ENCODE data around the gene PTCD2.
"Not testable (repeated sequence)": the region's sequence is repeated elsewhere in the genome, so short reads cannot be mapped to it uniquely, and the experiment has no call there.

The PTCD2 gene

GRCh38 chr5:72383726-72384125 is 63.6 kb downstream of the PTCD2 start:
- DNase-seq: no peak

GRCh38 chr5:72386639-72387038 is 66.5 kb downstream of the PTCD2 start:
- DNase-seq: no peak

GRCh38 chr5:72387985-72388384 is 67.8 kb downstream of the PTCD2 start:
- DNase-seq: no peak

- no peak for DNase-seq
Measured at GRCh38 chr5:72388646-72389045, 68.5 kb downstream of the PTCD2 start.

GRCh38 chr5:72390836-72391235 is 70.7 kb downstream of the PTCD2 start:
- no peak for DNase-seq

- no peak for DNase-seq
Measured at GRCh38 chr5:72392326-72392733, 72.2 kb downstream of the PTCD2 start.

- DNase-seq: no peak
Measured at GRCh38 chr5:72393052-72393451, 72.9 kb downstream of the PTCD2 start.

GRCh38 chr5:72394688-72395087 is 74.5 kb downstream of the PTCD2 start:
- DNase-seq: no peak

GRCh38 chr5:72397836-72398235 is 77.7 kb downstream of the PTCD2 start:
- DNase-seq: no peak

- no peak for DNase-seq
Measured at GRCh38 chr5:72400950-72401349, 80.8 kb downstream of the PTCD2 start.

GRCh38 chr5:72402381-72402890 is 82.3 kb downstream of the PTCD2 start:
- no peak for DNase-seq

GRCh38 chr5:72402959-72403628 is 82.9 kb downstream of the PTCD2 start:
- DNase-seq: no peak

GRCh38 chr5:72404771-72405170 is 84.6 kb downstream of the PTCD2 start:
- not testable (repeated sequence) for DNase-seq

GRCh38 chr5:72407078-72407477 is 86.9 kb downstream of the PTCD2 start:
- DNase-seq: no peak

GRCh38 chr5:72407541-72407940 is 87.4 kb downstream of the PTCD2 start:
- no peak for DNase-seq

GRCh38 chr5:72408127-72408526 is 88.0 kb downstream of the PTCD2 start:
- no peak for DNase-seq

- DNase-seq: no peak
Measured at GRCh38 chr5:72408603-72409002, 88.4 kb downstream of the PTCD2 start.

GRCh38 chr5:72410688-72411295 is 90.6 kb downstream of the PTCD2 start:
- no peak for DNase-seq

GRCh38 chr5:72412283-72413055 is 92.3 kb downstream of the PTCD2 start:
- DNase-seq: no peak

GRCh38 chr5:72415616-72416325 is 95.6 kb downstream of the PTCD2 start:
- DNase-seq: no peak

GRCh38 chr5:72417333-72418062 is 97.3 kb downstream of the PTCD2 start:
- no peak for DNase-seq
